NCI-H187 treated with DMSO at 0.1 percent for 48 hours (cell line): Measurements from ENCODE around the gene ZNF804A.
"Not testable (repeated sequence)": the region's sequence is repeated elsewhere in the genome, so short reads cannot be mapped to it uniquely, and the experiment has no call there.

Source experiments
- DNase-seq: peaks from one replicate; lab custom pipeline; 2025; lab: John Stamatoyannopoulos, UW

The ZNF804A gene

DNA sequence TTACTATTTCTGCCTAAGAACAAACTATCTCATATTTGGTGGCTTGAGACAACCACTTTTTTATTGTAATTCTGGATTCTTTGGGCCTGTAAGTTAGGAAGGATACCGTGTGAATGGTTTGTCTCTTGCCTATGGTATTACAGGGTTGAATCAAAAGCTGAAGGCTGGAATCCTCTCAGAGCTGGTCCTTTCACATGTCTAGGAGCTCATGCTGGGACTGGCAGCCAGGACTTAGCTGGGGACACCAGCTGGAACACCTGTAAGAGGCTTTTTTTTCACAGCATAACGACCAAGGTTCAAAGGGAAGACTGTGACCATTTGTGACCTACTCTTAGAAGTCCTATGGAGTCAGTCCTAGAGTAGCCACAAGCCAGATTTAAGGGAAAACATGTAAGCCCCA is 226.3 kb downstream of the ZNF804A start:
- DNase-seq = no peak

GRCh38 chr2:184830531-184830930 is 232.2 kb downstream of the ZNF804A start:
- DNase-seq = no peak

GRCh38 chr2:184834699-184835397 is 236.5 kb downstream of the ZNF804A start:
- no peak for DNase-seq

DNA sequence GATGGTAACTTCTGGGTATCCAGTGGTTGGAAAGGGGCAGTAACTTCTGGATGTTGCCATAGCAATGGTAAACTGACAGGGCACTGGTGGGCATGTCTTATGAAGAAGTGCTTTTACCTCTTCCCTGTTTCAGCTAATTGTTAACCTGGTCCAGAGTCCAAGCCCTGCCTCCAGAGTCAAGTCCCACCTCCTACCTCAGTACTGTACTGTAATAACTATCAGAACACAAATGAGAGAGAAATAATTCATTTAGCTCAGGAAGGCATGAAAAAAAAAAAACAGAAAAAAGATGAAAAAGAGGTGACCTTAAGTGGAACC is 237.0 kb downstream of the ZNF804A start:
- no peak for DNase-seq

GRCh38 chr2:184847331-184847730 is 249.0 kb downstream of the ZNF804A start:
- no peak for DNase-seq

DNA sequence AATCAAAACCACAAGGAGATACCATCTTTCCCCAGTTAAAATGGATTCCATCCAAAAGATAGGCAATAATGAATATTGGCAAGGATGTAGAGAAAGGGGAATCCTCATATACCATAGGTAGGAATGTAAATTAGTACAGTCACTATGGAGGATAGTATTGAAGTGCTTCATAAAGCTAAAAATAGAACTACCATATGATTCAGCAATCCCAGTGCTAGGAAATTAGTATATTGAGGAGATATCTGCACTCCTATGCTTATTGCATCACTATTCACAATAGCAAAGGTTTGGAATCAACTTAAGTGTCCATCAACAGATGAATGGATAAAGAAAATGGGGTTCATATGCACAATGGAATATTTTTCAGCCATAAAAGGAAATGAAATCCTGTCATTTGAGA is 251.2 kb downstream of the ZNF804A start:
- no peak for DNase-seq

GRCh38 chr2:184851576-184851975 is 253.2 kb downstream of the ZNF804A start:
- DNase-seq = no peak

DNA sequence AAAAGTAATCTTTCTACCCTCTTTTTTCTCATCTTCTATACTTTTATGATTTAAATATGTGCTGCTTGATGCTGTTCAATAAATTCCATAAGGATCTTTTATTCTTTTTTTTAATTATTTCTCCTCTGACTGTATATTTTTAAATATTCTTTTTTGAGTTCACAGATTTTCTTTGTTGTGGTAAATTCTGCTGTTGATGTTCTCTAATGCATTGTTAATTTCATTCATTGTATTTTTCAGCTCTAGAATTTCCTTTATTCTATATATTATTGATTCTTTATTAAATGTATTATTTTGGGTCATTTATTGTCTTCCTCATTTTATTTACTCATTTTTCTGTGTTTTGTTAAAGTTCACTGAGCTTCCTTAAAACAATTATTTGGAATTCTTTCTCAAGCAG is 260.9 kb downstream of the ZNF804A start:
- no peak for DNase-seq

DNA sequence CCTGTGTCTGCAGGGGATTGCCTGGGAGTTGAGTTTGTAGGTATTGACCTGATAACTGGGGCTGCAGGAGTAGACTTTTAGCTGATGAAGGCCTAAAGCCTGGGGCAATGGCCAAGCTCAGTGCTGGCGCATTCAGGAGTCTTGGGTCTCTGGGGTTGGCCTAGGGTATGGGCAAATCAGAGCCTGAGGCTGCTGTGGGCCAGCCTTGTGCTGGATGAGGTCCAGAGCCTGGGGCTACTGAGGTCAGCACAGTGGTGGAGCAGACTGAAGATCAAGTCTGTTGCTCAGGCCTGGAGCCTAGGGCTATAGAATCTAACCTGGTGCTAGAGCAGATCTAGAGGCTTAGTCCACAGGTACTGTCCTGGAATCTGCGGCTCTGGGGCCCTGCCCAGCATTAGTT is 262.4 kb downstream of the ZNF804A start:
- DNase-seq = no peak

- DNase-seq = no peak
Observed at GRCh38 chr2:184875212-184875611, 276.9 kb downstream of the ZNF804A start.

- DNase-seq = no peak
Observed at GRCh38 chr2:184875911-184876310, 277.6 kb downstream of the ZNF804A start.

DNA sequence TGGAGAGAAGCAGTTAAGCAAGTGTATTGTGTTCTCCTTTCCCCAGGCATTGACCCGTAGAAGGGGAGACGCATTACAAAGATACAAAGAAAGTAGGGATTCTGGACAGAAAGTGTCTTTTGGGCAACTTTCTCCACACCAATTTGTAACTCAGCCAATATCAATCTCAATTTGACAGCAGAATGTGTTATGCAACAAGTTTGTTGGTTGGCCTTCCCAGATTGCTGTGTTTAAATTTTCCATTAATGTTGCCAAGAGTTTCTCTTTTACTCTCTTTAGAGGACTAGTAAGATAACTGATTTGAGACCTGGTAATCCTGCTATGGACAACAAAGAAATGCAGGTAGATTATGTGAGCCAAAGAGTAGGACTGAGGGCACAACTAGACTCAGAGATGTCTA is 279.6 kb downstream of the ZNF804A start:
- DNase-seq = no peak

GRCh38 chr2:184879671-184880070 is 281.3 kb downstream of the ZNF804A start:
- DNase-seq = no peak

DNA sequence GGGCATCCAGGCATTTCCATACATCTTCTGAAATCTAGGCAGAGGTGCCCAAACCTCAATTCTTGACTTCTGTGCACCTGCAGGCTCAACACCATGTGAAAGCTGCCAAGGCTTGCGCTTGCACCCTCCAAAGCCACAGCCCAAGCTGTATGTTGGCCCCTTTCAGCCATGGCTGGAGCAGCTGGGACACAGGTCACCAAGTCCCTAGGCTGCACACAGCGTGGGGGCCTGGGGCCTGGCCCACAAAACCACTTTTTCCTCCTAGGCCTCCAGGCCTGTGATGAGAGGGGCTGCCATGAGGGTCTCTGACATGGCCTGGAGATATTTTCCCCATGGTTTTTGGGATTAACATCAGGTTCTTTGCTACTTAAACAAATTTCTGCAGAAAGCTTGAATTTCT is 288.3 kb downstream of the ZNF804A start:
- not testable (repeated sequence) for DNase-seq

- no peak for DNase-seq
Observed at GRCh38 chr2:184890311-184890710, 292.0 kb downstream of the ZNF804A start.

DNA sequence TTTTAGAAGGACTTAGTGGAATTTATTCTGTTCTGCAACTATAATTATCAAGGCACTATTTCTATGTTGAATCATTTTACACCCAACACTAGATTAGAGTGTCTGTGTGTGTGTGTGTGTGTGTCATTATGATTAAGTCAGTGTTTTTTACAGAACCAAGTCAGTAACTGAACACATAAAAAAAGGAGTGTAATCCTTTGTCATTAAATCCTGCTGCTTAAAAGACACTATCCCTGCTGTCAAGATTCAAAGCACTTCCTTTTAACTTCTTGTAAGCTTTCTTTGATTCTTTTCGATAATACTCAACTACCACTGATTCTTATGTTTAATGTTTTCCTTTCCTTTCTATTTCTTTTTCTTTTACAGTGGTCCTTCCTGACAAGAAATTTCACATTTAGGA is 306.7 kb downstream of the ZNF804A start:
- no peak for DNase-seq

DNA sequence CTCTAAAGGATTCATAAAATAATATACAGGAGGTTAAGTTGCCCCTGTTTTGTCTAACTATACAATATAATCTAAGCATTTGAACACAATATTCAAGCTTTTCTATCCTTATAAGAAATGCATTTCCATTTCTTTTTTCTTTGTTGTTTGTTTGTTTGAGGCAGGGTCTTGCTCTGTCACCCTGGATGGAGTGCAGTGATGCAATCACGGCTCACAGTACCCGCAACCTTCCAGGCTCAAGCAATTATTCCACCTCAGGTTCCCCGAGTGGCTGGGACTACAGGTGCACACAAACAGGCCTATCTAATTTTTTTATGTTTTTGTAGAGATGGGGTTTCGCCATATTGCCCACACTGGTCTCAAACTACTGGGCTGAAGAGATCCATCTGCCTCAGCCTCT is 307.8 kb downstream of the ZNF804A start:
- no peak for DNase-seq

GRCh38 chr2:184906709-184907108 is 308.4 kb downstream of the ZNF804A start:
- no peak for DNase-seq

- DNase-seq = no peak
Observed at GRCh38 chr2:184908966-184909365, 310.6 kb downstream of the ZNF804A start.

DNA sequence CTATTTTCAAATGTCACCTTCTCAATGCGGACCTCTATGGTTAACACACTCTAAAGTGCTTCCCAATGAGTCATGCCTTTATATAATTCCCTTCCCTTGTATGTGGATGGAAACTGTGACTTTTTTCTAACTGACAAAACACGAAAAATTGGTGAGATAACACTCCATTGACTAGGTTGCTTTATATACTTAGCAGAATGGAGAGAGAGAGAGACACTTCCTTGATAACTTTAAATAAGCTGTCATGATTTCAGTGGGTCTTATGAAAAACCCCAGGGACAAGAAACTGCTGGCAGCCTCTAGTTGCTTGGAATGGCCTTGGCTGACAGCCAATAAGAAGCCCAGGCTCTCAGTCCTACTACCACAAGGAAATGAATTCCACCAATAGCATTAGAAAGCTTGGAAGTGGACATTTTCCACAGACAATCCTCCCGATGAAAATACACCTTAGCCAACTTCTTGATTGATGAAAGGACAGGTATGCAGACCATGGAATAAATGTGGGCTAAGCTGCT is 322.2 kb downstream of the ZNF804A start:
- no peak for DNase-seq

- no peak for DNase-seq
Observed at GRCh38 chr2:184921676-184922075, 323.3 kb downstream of the ZNF804A start.

DNA sequence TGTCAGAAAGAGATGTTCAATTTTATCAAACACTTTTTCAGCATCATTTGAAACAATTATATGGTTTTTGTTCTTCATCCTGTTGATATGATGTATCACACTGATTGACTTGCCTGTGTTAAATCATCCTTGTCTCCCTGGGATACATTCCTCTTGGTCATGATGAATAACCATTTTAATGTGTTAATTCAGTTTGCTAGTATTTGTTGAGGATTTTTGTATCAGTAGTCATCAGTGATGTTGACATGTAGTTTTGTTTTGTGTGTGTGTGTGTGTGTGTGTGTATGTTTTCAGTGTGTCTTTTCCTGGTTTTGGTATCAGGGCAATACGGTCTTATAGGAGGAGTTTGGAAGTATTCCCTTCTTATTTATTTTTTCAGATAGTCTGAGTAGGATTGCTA is 325.4 kb downstream of the ZNF804A start:
- DNase-seq = no peak

DNA sequence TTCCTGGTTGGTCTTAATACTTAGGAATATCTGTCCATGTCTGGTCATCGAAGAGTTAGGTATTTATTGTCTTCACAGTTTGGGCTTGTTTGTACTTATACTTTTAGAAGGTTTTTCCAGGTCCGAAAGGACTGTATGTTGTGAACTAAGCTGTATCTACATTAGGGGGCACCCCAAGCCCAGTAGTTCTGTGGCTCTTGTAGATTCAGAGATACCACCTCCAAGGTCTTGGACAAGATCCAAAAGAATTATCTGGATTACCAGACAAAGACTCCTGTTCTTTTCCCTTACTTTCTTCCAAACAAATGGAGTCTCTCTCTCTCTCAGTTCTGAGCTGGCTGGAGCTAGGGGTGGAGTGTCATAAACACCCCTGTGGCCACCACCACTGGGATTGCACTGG is 328.7 kb downstream of the ZNF804A start:
- no peak for DNase-seq

- DNase-seq = no peak
Observed at GRCh38 chr2:184936761-184937160, 338.4 kb downstream of the ZNF804A start.
